HS-5 (cell line): ENCODE data around the gene CXCL10.
A peak's percentile ranks its signal among the peaks of the same experiment; 100 is the strongest.

Experiments used
- DNase-seq: peaks from one replicate; pipeline ENCODE4 v3.0.0-alpha.2; 2012; ENCODE audit warnings: low read depth

The CXCL10 gene

GRCh38 chr4:75989846-75990528 lies 33.3 kb downstream of the CXCL10 start:
- no peak for DNase-seq

- peak; percentile 75 for DNase-seq
These were observed 38.2 kb downstream of the CXCL10 start for GRCh38 chr4:75985116-75985515.

- DNase-seq = no peak
These were observed 42.7 kb downstream of the CXCL10 start for GRCh38 chr4:75980576-75980975.

- no peak for DNase-seq
These were observed 47.1 kb downstream of the CXCL10 start for GRCh38 chr4:75976177-75976576.

GRCh38 chr4:75973766-75974165 lies 49.5 kb downstream of the CXCL10 start:
- DNase-seq = no peak
